Activated CD8-positive, alpha-beta memory T cell treated with anti-CD3 and anti-CD28 coated beads for 24 hours (primary cell): ENCODE data around the gene KIZ.
"Not testable (repeated sequence)": the region's sequence is repeated elsewhere in the genome, so short reads cannot be mapped to it uniquely, and the experiment has no call there.

Experiments
- DNase-seq: peaks from one replicate; pipeline ENCODE4 v3.0.0-alpha.2; 2020

Gene KIZ

GRCh38 chr20:21139881-21140566 lies 14.1 kb downstream of the KIZ start:
- no peak for DNase-seq

- no peak for DNase-seq
Measured at GRCh38 chr20:21141825-21142224, 15.9 kb downstream of the KIZ start.

- DNase-seq, result no peak
Measured at GRCh38 chr20:21143194-21143890, 17.5 kb downstream of the KIZ start.

GRCh38 chr20:21145424-21145823 lies 19.5 kb downstream of the KIZ start:
- no peak for DNase-seq

GRCh38 chr20:21146215-21146614 lies 20.3 kb downstream of the KIZ start:
- no peak for DNase-seq

- no peak for DNase-seq
Measured at GRCh38 chr20:21147593-21147992, 21.7 kb downstream of the KIZ start.

GRCh38 chr20:21149344-21149743 lies 23.5 kb downstream of the KIZ start:
- DNase-seq, result no peak

- DNase-seq, result no peak
Measured at GRCh38 chr20:21151791-21152190, 25.9 kb downstream of the KIZ start.

- no peak for DNase-seq
Measured at GRCh38 chr20:21154692-21155091, 28.8 kb downstream of the KIZ start.

GRCh38 chr20:21155268-21155667 lies 29.4 kb downstream of the KIZ start:
- no peak for DNase-seq

GRCh38 chr20:21156266-21156665 lies 30.4 kb downstream of the KIZ start:
- DNase-seq, result no peak

GRCh38 chr20:21157006-21157405 lies 31.1 kb downstream of the KIZ start:
- no peak for DNase-seq

- DNase-seq, result no peak
Measured at GRCh38 chr20:21159658-21160380, 33.9 kb downstream of the KIZ start.

- DNase-seq, result no peak
Measured at GRCh38 chr20:21161926-21162325, 36.0 kb downstream of the KIZ start.

- DNase-seq, result no peak
Measured at GRCh38 chr20:21162631-21163030, 36.7 kb downstream of the KIZ start.

GRCh38 chr20:21166801-21167200 lies 40.9 kb downstream of the KIZ start:
- DNase-seq, result no peak

GRCh38 chr20:21167261-21167660 lies 41.4 kb downstream of the KIZ start:
- no peak for DNase-seq

GRCh38 chr20:21168061-21168460 lies 42.2 kb downstream of the KIZ start:
- DNase-seq, result not testable (repeated sequence)

GRCh38 chr20:21172626-21173025 lies 46.7 kb downstream of the KIZ start:
- no peak for DNase-seq

- no peak for DNase-seq
Measured at GRCh38 chr20:21173485-21173884, 47.6 kb downstream of the KIZ start.

- DNase-seq, result no peak
Measured at GRCh38 chr20:21174516-21175239, 48.8 kb downstream of the KIZ start.

- no peak for DNase-seq
Measured at GRCh38 chr20:21175433-21175832, 49.6 kb downstream of the KIZ start.

- DNase-seq, result no peak
Measured at GRCh38 chr20:21177767-21178166, 51.9 kb downstream of the KIZ start.
